Peyer's patch (tissue), 4 donors: ENCODE measurements around the gene ATF5. TPM values are rescaled to one million over a fixed set of nuclear protein-coding genes. Genes with fewer than 3 reads are reported as not detected.

Source experiments
- DNase-seq, 3 donors: peaks; one replicate each; pipeline ENCODE4 v3.0.0-alpha.2; 2017 to 2019
- H3K27ac ChIP-seq, 4 donors: fragments of 200-600 bp; sonication (generic); one replicate each; pipeline ENCODE4 v1.5.1; 2016 to 2019
- H3K27me3 ChIP-seq, 2 donors: fragments of 200-600 bp; sonication (generic); one replicate each; pipeline ENCODE4 v1.5.1; 2019
- H3K36me3 ChIP-seq, 3 donors: fragments of 200-600 bp; sonication (generic); one replicate each; pipeline ENCODE4 v1.5.1; 2016 to 2019
- H3K4me1 ChIP-seq, 4 donors: fragments of 200-600 bp; sonication (generic); one replicate each; pipeline ENCODE4 v1.5.1; 2016 to 2019
- H3K4me3 ChIP-seq, 4 donors: fragments of 200-600 bp; sonication (generic); 1 replicate in 3 of 4; 2 replicates in 1 of 4; pipeline ENCODE4 v1.5.1; 2016 to 2019; ENCODE audit warnings: mild to moderate bottlenecking in 1 of 4
- H3K9me3 ChIP-seq, 4 donors: fragments of 200-600 bp; sonication (generic); one replicate each; pipeline ENCODE4 v1.5.1; 2016 to 2019; ENCODE audit warnings: mild to moderate bottlenecking in 1 of 4
- POLR2A ChIP-seq, 2 donors: fragments of 450-650 bp; IDR thresholded peaks; one replicate each; pipeline ENCODE4 v1.5.1; 2017; ENCODE audit warnings: antibody characterized with exemption in 2 of 2, mild to moderate bottlenecking in 2 of 2, moderate library complexity in 2 of 2
- total RNA-seq, 4 donors: library from RNA; depleted of rRNA; stranded (reverse); fragments of >200 nt; gene quantifications; one replicate each; pipeline ENCODE4 v1.1.0, GENCODE V29; 2016
- TF ChIP-seq, protein P1 (sequence below), 6 experiments: fragments of 450-650 bp in 4 of 6; fragments of 200-600 bp in 2 of 6; sonication (generic) in 1 of 6; IDR thresholded peaks; one replicate each; pipeline ENCODE4 v1.5.1; 2017 to 2019; ENCODE audit warnings: antibody characterized with exemption in 6 of 6, mild to moderate bottlenecking in 3 of 6, moderate library complexity in 1 of 6

The ATF5 gene
- total RNA-seq, 4 donors from 2014 or later, result 3.3 to 21.4 (median 18.2) TPM

DNA sequence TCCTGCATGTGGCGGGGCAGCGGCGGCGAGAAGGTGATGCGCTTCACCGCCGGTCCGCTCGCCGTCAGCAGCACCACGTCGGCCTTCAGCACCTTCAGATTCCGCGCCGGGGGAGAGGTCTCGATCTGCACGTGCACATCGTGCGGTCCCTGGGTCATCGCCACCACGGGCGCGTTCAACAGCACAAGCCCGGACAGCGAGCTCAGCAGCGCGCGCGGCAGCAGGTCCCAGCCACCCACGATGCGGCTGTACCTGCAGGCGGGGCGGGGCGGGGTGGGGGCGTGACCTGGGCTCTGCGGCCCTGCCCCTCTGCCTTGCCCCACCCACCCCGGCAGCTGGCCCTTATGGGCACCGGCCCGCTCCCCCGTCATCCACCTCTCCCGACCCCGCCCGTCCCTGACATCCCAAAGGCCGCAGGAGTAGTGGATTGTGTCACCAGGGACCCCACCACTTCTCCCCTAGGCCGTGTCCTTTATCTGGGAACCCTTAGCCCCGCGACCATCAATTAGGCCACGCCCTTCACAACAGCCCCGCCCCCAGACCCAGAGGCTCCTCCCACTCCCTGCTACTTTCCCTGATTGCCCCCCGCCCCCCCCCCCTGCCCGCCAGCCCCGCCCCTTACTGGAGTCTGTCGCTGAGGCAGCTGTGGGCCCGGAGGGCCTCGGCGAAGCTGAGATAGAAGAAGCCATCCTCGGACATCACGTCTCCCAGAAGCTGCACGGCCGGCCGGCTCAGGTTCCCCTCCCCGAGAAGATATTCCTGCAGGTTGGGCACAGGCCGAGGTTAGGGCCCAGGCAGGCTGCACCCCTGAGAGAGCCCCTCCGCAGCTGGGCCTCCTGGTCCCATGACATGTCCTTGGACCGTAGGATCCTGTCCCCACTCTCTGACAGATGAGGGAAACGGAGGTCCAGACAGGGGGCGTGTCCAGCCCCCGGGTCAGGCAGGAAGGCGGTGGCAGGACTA, 38.4 kb upstream of the ATF5 start:
- Histone ChIP-seq H3K27ac (peak overlapping the region in 2 of 4 donors; percentile 25 to 63), H3K4me3 (peak overlapping the region; percentile 36 to 52 (median 43)), H3K27me3 (no peaks in the 10 kb centered on the region), H3K4me1 (peaks cover 0 to 14% (median 10%) of the 10 kb centered on the region in 4 donors), H3K9me3 (no peaks in the 10 kb centered on the region), H3K36me3 (peaks cover 0 to 12% (median 0%) of the 10 kb centered on the region in 3 donors)
- DNase-seq, result peak; percentile 71 to 83 (median 81)
- TF ChIP-seq, protein P1, sequence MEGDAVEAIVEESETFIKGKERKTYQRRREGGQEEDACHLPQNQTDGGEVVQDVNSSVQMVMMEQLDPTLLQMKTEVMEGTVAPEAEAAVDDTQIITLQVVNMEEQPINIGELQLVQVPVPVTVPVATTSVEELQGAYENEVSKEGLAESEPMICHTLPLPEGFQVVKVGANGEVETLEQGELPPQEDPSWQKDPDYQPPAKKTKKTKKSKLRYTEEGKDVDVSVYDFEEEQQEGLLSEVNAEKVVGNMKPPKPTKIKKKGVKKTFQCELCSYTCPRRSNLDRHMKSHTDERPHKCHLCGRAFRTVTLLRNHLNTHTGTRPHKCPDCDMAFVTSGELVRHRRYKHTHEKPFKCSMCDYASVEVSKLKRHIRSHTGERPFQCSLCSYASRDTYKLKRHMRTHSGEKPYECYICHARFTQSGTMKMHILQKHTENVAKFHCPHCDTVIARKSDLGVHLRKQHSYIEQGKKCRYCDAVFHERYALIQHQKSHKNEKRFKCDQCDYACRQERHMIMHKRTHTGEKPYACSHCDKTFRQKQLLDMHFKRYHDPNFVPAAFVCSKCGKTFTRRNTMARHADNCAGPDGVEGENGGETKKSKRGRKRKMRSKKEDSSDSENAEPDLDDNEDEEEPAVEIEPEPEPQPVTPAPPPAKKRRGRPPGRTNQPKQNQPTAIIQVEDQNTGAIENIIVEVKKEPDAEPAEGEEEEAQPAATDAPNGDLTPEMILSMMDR (IDR thresholded peaks at IDR 0.05), result no peak
- TF ChIP-seq POLR2A (IDR thresholded peaks at IDR 0.05), result no peak

DNA sequence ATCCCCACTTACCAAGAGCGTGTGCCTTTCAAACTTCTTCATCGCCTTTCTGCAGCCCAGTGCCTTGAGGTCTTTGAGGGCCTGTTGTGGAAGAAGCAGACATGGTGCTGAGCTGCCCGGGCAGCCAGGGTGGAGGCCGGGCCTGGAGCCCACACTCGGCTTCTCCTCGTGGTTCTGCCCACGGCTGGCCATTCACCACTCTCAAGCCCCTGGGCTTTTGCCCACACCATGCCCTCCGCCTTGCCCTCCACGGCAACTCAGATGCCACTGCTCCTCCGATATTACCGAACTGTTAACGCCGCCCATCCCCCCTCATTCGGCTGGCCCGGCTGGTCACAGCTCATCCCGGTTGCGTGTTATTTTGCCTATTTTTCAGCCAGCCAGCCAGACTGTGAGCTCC, 37.6 kb upstream of the ATF5 start:
- H3K36me3 ChIP-seq, result peaks cover 0 to 9% (median 0%) of the 10 kb centered on the region in 3 donors
- H3K27ac ChIP-seq, result no peak overlapping the region
- H3K27me3 ChIP-seq, result no peaks in the 10 kb centered on the region
- H3K4me3 ChIP-seq, result no peak overlapping the region
- H3K4me1 ChIP-seq, result peaks cover 0 to 19% (median 10%) of the 10 kb centered on the region in 4 donors
- DNase-seq, result no peak
- H3K9me3 ChIP-seq, result no peaks in the 10 kb centered on the region
- TF ChIP-seq POLR2A (IDR thresholded peaks at IDR 0.05), result no peak
- TF ChIP-seq, protein P1 (IDR thresholded peaks at IDR 0.05), result no peak

DNA sequence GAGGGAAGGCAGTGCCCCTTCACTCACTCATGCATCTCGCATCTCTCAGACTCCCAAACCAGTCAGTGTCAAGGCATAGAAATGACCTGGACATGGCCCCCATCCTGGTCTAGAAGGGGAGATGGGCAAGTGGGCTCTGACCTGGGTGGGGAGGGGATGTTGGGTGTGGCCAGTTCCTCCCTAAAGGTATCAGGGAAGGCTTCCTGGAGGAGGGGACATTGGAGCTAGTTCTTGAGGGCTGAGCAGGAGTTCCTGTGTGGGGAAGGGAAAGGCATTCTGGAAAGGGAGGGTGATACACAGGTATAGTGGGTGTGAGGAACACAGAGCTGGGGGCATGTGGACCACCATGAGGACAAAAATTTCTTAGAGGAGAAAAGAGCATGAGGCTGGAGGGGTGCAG, 36.3 kb upstream of the ATF5 start:
- Histone ChIP-seq H3K4me1 (peaks cover 0 to 29% (median 20%) of the 10 kb centered on the region in 4 donors), H3K9me3 (no peaks in the 10 kb centered on the region), H3K27me3 (no peaks in the 10 kb centered on the region), H3K27ac (no peak overlapping the region), H3K36me3 (no peaks in the 10 kb centered on the region), H3K4me3 (no peak overlapping the region)
- no peak for TF ChIP-seq POLR2A (IDR thresholded peaks at IDR 0.05)
- TF ChIP-seq, protein P1 (IDR thresholded peaks at IDR 0.05), result no peak
- DNase-seq, result no peak

DNA sequence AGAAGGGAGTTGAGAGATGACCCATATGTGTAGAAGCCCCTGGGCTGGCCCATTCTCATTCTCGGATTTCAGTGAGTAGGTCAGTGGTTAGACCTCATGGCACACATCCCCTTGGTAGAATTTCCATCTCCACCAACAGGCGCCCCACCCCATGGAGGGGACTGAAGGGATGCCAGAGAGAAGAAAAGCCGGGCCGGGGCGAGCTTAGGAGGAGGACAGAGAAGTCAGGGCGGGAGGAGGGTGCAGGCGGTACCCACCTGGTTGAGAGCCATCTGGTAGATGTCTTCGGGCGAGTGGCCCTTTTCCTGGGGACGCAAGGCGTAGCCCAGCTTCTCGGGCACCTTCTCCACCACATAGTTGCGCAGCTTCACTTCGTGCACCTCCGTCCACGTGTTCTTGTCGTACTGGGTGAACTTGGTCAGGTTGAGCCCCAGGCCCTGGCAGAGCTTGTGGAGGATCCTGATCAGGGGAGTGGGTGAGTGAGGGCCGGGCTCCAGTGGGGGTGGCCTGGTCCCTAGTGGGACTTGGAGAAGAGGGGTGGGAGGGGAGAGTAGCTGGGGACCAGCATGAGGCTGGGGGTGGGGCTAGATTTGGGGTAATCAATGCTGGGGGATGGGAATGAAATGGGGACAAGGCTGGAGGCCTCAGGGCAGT, 34.9 kb upstream of the ATF5 start:
- Histone ChIP-seq H3K4me1 (peaks cover 0 to 35% (median 26%) of the 10 kb centered on the region in 4 donors), H3K27me3 (no peaks in the 10 kb centered on the region), H3K9me3 (no peaks in the 10 kb centered on the region), H3K27ac (no peak overlapping the region), H3K4me3 (no peak overlapping the region), H3K36me3 (no peaks in the 10 kb centered on the region)
- no peak for DNase-seq
- no peak for TF ChIP-seq POLR2A (IDR thresholded peaks at IDR 0.05)
- TF ChIP-seq, protein P1 (IDR thresholded peaks at IDR 0.05), result no peak

DNA sequence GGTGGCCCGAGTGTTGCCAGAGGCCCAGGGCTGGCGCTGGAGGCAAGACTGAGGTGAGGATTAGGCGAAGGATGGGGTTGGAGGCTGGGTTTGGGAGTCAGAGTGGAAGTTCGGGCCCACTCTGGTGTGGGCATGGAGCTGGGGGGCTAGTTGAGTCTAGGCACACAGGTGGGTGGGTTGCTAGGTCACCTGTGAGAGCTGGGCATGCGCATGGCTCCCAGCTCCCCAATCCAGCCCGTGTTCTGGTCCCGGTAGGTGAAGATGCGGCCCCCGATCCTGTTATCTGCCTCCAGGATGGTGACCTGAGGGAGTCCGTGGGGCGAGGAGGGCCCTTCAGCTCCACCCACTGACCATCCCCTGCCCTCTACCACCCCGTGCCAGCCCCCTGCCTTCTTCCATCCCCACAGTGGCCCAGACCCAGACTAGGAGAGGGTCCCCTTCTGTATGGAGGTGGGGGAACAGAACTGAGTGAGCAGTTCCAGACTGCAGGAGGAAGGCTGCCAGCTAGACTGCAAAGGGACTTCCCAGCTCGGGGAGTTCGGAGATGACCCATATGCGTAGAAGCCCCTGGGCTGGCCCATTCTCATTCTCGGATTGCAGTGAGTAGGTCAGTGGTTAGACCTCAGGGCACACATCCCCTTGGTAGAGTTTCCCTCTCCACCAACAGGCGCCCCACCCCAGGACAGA, 34.0 kb upstream of the ATF5 start:
- peaks cover 0 to 31% (median 22%) of the 10 kb centered on the region in 4 donors for H3K4me1 ChIP-seq
- no peak overlapping the region for H3K4me3 ChIP-seq
- DNase-seq, result no peak
- TF ChIP-seq, protein P1 (IDR thresholded peaks at IDR 0.05), result no peak
- TF ChIP-seq POLR2A (IDR thresholded peaks at IDR 0.05), result no peak
- H3K9me3 ChIP-seq, result no peaks in the 10 kb centered on the region
- H3K27ac ChIP-seq, result peak overlapping the region in 1 of 4 donors; percentile 72
- H3K27me3 ChIP-seq, result no peaks in the 10 kb centered on the region
- H3K36me3 ChIP-seq, result no peaks in the 10 kb centered on the region
